ENCODE data around the gene CALHM2. TPM values are rescaled to one million over a fixed set of nuclear protein-coding genes. Genes with fewer than 3 reads are reported as not detected.
"Not testable (repeated sequence)": the region's sequence is repeated elsewhere in the genome, so short reads cannot be mapped to it uniquely, and the experiment has no call there.

Gene CALHM2
- total RNA-seq, 1 donor from 2014 or later: 0.44 TPM

DNA sequence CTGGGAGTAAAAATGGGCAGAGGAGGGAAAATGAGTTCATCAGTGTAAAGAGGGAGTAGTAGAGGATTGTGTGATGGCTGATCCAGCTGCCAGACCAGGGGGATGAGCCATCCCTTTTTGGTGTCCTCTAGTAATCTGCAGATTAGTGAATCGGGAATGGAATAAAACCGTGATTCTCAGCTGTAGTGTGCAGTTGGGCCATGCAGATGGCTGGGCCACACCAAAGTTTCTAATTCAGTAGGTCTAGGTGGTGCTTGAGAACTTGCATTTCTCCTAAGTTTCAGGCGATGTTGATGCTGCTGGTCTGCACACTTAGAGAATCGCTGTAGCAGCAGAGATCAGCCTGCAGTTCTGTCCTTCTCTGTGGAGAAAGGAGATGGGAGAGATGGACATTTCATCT, 33.1 kb downstream of the CALHM2 start:
- DNase-seq: no peak
- no peak overlapping the region for H3K4me3 Mint-ChIP-seq (ENCODE audit: unreplicated experiment)
- H3K27ac Mint-ChIP-seq (ENCODE audit: unreplicated experiment): no peak overlapping the region
- H3K27me3 Mint-ChIP-seq (ENCODE audit: unreplicated experiment): peaks cover 2% of the 10 kb centered on the region
- TF ChIP-seq, protein P1, sequence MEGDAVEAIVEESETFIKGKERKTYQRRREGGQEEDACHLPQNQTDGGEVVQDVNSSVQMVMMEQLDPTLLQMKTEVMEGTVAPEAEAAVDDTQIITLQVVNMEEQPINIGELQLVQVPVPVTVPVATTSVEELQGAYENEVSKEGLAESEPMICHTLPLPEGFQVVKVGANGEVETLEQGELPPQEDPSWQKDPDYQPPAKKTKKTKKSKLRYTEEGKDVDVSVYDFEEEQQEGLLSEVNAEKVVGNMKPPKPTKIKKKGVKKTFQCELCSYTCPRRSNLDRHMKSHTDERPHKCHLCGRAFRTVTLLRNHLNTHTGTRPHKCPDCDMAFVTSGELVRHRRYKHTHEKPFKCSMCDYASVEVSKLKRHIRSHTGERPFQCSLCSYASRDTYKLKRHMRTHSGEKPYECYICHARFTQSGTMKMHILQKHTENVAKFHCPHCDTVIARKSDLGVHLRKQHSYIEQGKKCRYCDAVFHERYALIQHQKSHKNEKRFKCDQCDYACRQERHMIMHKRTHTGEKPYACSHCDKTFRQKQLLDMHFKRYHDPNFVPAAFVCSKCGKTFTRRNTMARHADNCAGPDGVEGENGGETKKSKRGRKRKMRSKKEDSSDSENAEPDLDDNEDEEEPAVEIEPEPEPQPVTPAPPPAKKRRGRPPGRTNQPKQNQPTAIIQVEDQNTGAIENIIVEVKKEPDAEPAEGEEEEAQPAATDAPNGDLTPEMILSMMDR (IDR thresholded peaks at IDR 0.05; ENCODE audit: partially characterized antibody, unreplicated experiment): no peak
- no peaks in the 10 kb centered on the region for H3K4me1 Mint-ChIP-seq (ENCODE audit: low read depth, unreplicated experiment)
- peaks cover 2% of the 10 kb centered on the region for H3K9me3 Mint-ChIP-seq (ENCODE audit: unreplicated experiment)
- H3K36me3 Mint-ChIP-seq (ENCODE audit: unreplicated experiment): peaks cover 9% of the 10 kb centered on the region

DNA sequence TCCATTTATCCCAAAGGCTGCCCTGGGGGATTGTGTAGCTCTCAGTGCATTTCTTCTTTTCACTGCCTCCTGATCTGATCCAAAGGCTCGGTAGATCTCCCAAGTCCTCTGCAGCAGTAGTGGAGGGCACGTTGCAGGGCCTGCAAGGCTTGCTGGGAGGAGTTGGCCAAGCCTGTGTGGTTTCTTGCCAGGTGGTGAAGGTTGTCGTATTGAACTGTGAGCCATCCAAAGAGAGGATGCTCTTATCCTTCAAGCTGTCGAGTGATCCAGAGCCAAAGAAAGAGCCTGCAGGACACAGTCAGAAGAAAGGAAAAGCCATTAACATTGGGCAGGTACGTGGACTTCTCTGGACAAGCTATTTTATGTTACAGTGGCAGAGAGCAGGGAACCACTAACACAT, 34.6 kb downstream of the CALHM2 start:
- Mint-ChIP-seq H3K4me1 (ENCODE audit: low read depth, unreplicated experiment) (no peaks in the 10 kb centered on the region), H3K27me3 (ENCODE audit: unreplicated experiment) (peaks cover 2% of the 10 kb centered on the region), H3K9me3 (ENCODE audit: unreplicated experiment) (peaks cover 2% of the 10 kb centered on the region), H3K36me3 (ENCODE audit: unreplicated experiment) (peaks cover 5% of the 10 kb centered on the region), H3K4me3 (ENCODE audit: unreplicated experiment) (no peak overlapping the region), H3K27ac (ENCODE audit: unreplicated experiment) (no peak overlapping the region)
- no peak for DNase-seq
- TF ChIP-seq, protein P1 (IDR thresholded peaks at IDR 0.05; ENCODE audit: partially characterized antibody, unreplicated experiment): no peak

GRCh38 chr10:103417148-103417469, 35.1 kb downstream of the CALHM2 start:
- H3K4me3 Mint-ChIP-seq (ENCODE audit: unreplicated experiment); H3K27me3 Mint-ChIP-seq (ENCODE audit: unreplicated experiment); H3K4me1 Mint-ChIP-seq (ENCODE audit: low read depth, unreplicated experiment); H3K36me3 Mint-ChIP-seq (ENCODE audit: unreplicated experiment); H3K27ac Mint-ChIP-seq (ENCODE audit: unreplicated experiment); DNase-seq; H3K9me3 Mint-ChIP-seq (ENCODE audit: unreplicated experiment): not testable (repeated sequence)
- TF ChIP-seq, protein P1 (IDR thresholded peaks at IDR 0.05; ENCODE audit: partially characterized antibody, unreplicated experiment): peak; percentile 42

GRCh38 chr10:103416436-103417147, 35.6 kb downstream of the CALHM2 start:
- Mint-ChIP-seq H3K4me3 (ENCODE audit: unreplicated experiment) (no peak overlapping the region), H3K4me1 (ENCODE audit: low read depth, unreplicated experiment) (no peaks in the 10 kb centered on the region), H3K27ac (ENCODE audit: unreplicated experiment) (no peak overlapping the region), H3K27me3 (ENCODE audit: unreplicated experiment) (peaks cover 2% of the 10 kb centered on the region), H3K36me3 (ENCODE audit: unreplicated experiment) (peaks cover 5% of the 10 kb centered on the region), H3K9me3 (ENCODE audit: unreplicated experiment) (peaks cover 2% of the 10 kb centered on the region)
- TF ChIP-seq, protein P1 (IDR thresholded peaks at IDR 0.05; ENCODE audit: partially characterized antibody, unreplicated experiment): peak; percentile 65
- peak; percentile 58 for DNase-seq

DNA sequence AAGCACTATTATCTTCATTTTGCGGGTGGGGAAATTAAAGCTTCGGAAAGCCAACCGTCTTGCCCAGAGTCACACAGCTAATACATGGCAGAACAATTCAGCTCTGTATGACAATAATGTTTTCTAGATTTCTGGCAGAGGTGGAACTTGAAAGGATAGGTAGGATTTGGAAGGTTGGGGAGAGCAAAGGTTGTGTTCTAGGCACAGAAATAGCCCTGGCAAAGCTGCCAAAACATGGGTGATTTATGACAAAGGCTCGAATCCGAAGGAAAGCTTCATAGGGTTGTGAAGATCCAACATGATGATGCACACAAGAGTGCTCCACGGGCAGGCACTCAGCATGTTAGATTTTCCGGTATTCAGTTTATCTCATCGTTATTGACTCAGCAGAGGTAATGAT, 36.6 kb downstream of the CALHM2 start:
- Mint-ChIP-seq H3K4me1 (ENCODE audit: low read depth, unreplicated experiment) (no peaks in the 10 kb centered on the region), H3K9me3 (ENCODE audit: unreplicated experiment) (peaks cover 2% of the 10 kb centered on the region), H3K36me3 (ENCODE audit: unreplicated experiment) (peaks cover 5% of the 10 kb centered on the region), H3K27me3 (ENCODE audit: unreplicated experiment) (peaks cover 2% of the 10 kb centered on the region), H3K27ac (ENCODE audit: unreplicated experiment) (no peak overlapping the region), H3K4me3 (ENCODE audit: unreplicated experiment) (no peak overlapping the region)
- DNase-seq: no peak
- TF ChIP-seq, protein P1 (IDR thresholded peaks at IDR 0.05; ENCODE audit: partially characterized antibody, unreplicated experiment): no peak

Data from glutamatergic neuron (in vitro differentiated cells).